Ishikawa (cell line): Measurements from ENCODE around the gene SUZ12.

Source experiments
- EGR1 ChIP-seq: IDR thresholded peaks from 2 replicates; pipeline ENCODE4 v1.6.1; 2012
- EP300 ChIP-seq: IDR thresholded peaks from 2 replicates; pipeline ENCODE4 v1.6.1; 2012; ENCODE audit warnings: borderline replicate concordance
- RAD21 ChIP-seq: IDR thresholded peaks from 2 replicates; pipeline ENCODE4 v1.6.1; 2012; ENCODE audit warnings: low read depth
- REST ChIP-seq: IDR thresholded peaks from 2 replicates; pipeline ENCODE4 v1.6.1; 2012; ENCODE audit warnings: low read depth, mild to moderate bottlenecking
- TAF1 ChIP-seq: IDR thresholded peaks from 2 replicates; pipeline ENCODE4 v1.6.1; 2012; ENCODE audit warnings: low read depth, mild to moderate bottlenecking
- USF1 ChIP-seq: IDR thresholded peaks from 2 replicates; pipeline ENCODE4 v1.6.1; 2012
- YY1 ChIP-seq: IDR thresholded peaks from 2 replicates; pipeline ENCODE4 v1.6.1; 2012; ENCODE audit warnings: low read depth

- TF ChIP-seq TAF1 (no peak), YY1 (no peak), RAD21 (no peak), REST (peak; percentile 23; the same call in 1 of the 2 replicates), EP300 (no peak), USF1 (no peak), EGR1 (no peak)
Observed at GRCh38 chr17:31915456-31916100, 21.2 kb upstream of the SUZ12 start.
